GM15510 (cell line): Measurements from ENCODE around the gene KIAA2012.

ENCODE experiments used
- POLR2A ChIP-seq: IDR thresholded peaks from 3 replicates; pipeline ENCODE4 v1.6.1; 2011; ENCODE audit warnings: borderline replicate concordance; ENCODE audit not compliant: insufficient read length; ENCODE audit errors: extremely low read depth

Gene KIAA2012

DNA sequence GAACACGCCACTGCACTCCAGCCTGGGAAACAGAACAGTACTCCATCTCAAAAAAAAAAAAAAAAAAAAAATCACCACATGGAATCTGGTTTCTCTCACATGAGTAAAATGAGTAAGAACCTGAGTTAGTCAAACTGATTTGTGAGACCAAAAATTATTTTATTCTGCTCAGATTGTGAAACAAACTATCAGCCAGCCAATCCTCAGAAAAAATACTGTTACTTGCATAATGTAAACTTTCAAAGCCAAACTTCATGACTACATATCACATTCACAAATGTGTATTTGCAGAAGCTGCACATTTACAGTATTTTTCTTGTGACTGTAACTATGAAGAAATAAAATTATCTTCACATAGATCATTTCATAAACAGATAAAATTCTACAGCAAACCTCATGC lies 142.1 kb downstream of the KIAA2012 start:
- no peak for TF ChIP-seq POLR2A

DNA sequence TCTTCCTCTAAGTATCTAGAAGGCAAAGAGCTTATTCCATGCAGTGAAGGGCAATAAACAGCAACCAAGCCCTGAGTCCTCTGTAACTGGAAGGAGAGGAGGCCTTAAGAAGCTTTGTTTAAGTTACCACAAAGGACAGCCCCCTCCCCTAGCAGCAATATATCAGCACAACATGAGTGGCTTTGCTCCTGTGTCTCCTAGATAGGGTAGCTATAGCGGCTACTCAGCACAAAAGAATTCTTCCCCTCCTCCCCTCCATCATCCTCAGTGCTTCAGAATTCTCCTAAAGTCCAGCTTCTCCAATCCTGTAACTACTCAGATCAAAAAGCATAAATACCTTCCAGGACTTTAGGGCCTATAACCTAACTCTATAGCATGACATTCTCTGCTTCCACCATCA lies 148.8 kb downstream of the KIAA2012 start:
- no peak for TF ChIP-seq POLR2A

DNA sequence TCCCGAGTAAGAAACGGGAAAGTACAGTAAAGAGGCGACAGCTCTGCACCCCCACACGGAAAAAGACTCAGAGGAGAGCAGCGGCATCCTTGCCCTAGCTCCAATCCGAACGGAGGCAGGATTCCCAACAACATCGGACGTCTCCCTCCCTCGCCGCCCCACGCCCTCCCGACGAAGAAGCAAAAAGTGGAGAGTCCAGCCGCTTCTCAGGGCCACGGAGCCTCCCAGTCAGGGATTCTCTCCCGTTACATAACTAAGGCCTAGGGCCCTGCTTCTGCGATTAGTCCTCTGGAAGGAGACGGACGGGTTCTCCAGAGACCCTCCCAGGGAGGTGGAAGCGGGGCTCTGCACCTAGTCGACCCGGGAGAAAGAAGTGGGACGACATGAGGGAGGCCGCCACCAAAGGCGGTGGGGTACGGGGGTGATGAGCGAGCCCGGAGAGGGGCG lies 164.8 kb downstream of the KIAA2012 start:
- TF ChIP-seq POLR2A = no peak

DNA sequence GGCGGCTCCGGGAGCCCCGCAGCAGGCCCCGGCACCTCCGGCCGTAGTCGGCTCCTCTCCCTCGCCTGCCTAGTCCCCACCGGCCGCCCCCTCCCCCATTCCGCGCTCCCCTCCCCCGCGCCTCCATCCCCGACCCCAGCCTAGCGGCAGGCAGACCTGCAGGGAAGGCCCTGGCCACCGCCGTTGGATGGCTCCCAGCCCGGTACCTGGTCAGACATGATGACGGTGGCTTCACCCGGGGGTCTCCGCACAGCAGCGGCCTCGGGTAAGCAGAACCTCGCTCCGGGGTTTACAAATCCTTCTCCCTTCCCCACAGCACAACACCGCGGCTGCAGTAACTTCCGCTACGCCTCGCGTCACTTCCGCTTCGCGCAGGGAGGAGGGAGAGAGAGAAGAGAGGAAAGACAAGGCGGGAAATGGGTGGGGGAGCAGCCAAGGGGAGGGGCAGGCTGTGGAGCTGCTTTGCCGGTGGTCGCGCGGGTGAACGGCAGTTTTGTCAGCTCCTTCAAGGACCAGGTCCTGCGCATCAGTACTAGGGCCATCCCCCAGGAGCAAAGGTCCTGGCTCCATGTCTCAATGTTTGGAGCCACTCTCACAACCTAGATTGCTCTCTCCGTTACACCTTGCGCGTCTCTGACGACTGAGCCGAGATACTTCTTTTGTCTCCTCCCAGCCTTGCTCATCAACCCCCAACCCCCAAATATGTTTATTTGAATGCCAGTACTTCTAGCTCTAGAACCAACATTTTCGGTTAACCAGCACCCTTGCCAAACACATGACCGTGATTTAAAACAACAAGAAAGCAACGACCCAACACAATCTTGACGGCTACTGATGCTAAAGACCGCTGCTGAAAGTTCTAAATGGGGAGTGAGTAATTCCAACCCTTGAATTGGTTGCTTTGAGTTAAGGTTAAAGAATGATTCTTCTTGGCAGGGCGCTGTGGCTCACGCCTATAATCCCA lies 165.5 kb downstream of the KIAA2012 start, which contains the start of gene SUMO1:
SUMO1 (minus strand) TSS at position 364 of the 964 bp plus-strand sequence; CDS start at position 218, 146 bp downstream.
- peak; percentile 76 for TF ChIP-seq POLR2A

DNA sequence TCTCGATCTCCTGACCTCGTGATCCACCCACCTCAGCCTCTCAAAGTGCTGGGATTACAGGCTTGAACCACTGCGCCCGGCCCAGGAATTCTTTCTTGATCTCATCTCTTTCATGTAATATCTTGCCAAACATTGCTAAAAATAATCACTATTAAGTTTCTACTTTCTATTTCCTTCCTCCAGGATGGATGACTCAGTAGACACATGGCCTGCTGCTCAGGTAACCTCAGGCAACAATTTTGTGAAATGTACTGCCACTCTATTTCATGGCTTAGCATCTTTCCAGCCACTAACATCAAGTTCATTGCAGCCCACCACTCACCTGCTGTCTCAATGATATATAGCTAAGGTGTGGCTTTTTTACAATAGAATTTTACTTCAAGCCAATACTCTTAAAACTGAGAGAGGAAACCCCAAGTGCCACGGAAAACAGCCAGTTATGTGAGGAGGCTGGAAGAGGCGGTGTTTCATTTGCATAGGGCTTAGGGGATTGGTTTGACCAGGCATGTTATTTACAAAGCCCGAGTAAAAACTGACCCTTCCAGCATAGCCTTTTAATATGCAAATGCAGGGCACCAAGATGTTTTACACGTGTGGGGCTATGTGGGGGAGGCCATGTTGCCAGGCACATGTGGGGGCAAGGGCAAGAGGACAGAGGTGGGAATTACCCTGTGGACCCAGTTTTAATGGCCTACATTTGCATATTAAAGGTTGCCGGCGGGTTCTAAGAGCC lies 176.6 kb downstream of the KIAA2012 start:
- no peak for TF ChIP-seq POLR2A

DNA sequence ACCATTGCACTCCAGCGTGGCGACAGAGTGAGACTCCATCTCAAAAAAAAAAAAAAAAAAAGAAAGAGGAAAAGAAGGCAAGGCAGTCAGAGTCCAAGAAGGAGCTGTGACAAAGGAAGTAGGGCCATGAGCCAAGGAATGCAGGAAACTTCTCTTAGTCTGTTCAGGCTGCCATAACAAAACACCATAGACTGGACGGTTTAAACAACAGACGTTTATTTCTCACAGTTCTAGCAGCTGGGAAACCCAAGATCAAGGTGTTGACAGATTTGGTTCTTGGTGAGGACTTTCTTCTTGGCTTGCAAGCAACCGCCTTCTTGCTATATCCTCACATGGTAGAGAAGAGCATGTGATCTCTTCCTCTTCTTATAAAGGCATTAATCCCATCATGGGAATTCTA lies 178.4 kb downstream of the KIAA2012 start:
- TF ChIP-seq POLR2A = no peak
